ENCODE data around the gene MYO1B.

DNA sequence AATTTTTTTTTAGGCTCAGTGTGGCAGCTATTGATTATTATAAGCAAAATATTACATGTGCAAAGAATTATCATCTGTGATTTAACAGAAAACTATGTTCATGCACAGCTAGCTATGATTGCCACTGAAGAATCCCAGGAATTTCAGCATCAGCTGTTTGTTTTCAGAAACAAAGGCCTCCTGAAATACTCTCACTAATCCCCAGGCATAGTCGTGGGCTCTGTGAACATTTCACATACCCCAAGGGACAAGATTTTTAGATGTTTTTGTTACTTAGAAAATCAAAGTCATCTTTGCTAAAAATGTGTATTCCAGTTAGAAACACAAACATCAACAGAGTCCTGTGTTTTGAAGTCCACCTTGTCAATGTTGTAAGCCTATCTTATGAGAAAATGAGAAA, 156.1 kb downstream of the MYO1B start:
- TF ChIP-seq, protein P1, sequence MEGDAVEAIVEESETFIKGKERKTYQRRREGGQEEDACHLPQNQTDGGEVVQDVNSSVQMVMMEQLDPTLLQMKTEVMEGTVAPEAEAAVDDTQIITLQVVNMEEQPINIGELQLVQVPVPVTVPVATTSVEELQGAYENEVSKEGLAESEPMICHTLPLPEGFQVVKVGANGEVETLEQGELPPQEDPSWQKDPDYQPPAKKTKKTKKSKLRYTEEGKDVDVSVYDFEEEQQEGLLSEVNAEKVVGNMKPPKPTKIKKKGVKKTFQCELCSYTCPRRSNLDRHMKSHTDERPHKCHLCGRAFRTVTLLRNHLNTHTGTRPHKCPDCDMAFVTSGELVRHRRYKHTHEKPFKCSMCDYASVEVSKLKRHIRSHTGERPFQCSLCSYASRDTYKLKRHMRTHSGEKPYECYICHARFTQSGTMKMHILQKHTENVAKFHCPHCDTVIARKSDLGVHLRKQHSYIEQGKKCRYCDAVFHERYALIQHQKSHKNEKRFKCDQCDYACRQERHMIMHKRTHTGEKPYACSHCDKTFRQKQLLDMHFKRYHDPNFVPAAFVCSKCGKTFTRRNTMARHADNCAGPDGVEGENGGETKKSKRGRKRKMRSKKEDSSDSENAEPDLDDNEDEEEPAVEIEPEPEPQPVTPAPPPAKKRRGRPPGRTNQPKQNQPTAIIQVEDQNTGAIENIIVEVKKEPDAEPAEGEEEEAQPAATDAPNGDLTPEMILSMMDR (conservative IDR thresholded peaks at IDR 0.05) = no peak
- TF ChIP-seq ZFX (IDR thresholded peaks at IDR 0.05) = no peak
